Measurements from ENCODE around the gene ALG6. TPM values are rescaled to one million over a fixed set of nuclear protein-coding genes. Genes with fewer than 3 reads are reported as not detected.

ALG6 gene
- total and polyA plus RNA-seq, 2 of the 13 experiments (the other 11 are each of a cell fraction or from before 2014, with no cell fraction given): 6.8 to 8.1 TPM

DNA sequence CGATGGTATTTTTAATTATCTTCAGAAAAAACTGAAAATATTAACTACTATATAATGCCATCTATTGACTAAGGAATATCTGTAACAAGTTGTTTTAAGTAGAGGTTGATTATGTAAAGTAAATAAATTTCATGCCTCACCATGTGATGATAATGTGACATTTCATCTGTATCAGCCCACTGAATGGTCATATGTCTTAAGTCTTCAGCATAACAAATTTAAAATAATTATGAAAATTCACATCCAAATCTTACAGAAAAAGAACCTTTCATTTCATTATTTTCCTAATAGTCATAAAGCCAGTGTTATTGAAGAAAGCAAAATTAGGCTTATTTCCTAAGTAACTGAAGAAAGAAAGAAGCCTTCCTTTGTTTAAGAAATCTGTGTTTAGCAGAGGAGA lies 83.0 kb downstream of the ALG6 start (continued):
- TF ChIP-seq ZNF407 (CRISPR knock-in tag; IDR thresholded peaks at IDR 0.05; ENCODE audit: not compliant biosample characterization): no peak
- TF ChIP-seq ZNF839 (CRISPR knock-in tag; IDR thresholded peaks at IDR 0.05; ENCODE audit: borderline replicate concordance): no peak
- TF ChIP-seq THYN1 (CRISPR knock-in tag; IDR thresholded peaks at IDR 0.05; ENCODE audit: borderline replicate concordance, low read depth): no peak

GRCh38 chr1:63453232-63453631 lies 85.8 kb downstream of the ALG6 start:
- ChIA-PET CTCF (ENCODE audit: low intra/inter-chr PET ratio, low total read pairs) (no interaction called here), POLR2A (no interaction called here)
- no peak overlapping the region for H3K27ac ChIP-seq (ENCODE audit: extremely low read length, insufficient read depth, low read length)
- no peaks in the 10 kb centered on the region for H3K36me3 ChIP-seq (replicated peaks in 1 of 2; ENCODE audit: control insufficient read depth in 1 of 2, insufficient read depth in 2 of 2, low read length in 2 of 2)
- H3K9ac ChIP-seq (ENCODE audit: insufficient read depth, low read depth, low read length): no peak overlapping the region
- no peaks in the 10 kb centered on the region for H3K4me1 ChIP-seq (ENCODE audit: insufficient read depth, low read length)
- TF ChIP-seq HOXA3 (CRISPR knock-in tag; IDR thresholded peaks at IDR 0.05): no peak
- no peak for TF ChIP-seq BCLAF1 (IDR thresholded peaks at IDR 0.05)
- H3K79me2 ChIP-seq (ENCODE audit: insufficient read depth, low read length): no peaks in the 10 kb centered on the region
- no peak for ATAC-seq
- no peak overlapping the region for H3K4me2 ChIP-seq (ENCODE audit: low read depth, low read length)
- no peak for DNase-seq (ENCODE audit: low spot score)
- intact Hi-C loops (cut with micrococcal nuclease; ENCODE audit: unreplicated experiment): no loop called here
- H3K4me3 ChIP-seq (replicated peaks in 1 of 3; ENCODE audit: insufficient read depth in 1 of 3, low read depth in 2 of 3, low read length in 3 of 3): no peak overlapping the region
- H3K9me3 ChIP-seq (ENCODE audit: low read length): no peaks in the 10 kb centered on the region
- FAIRE-seq: no peak
- H3K27me3 ChIP-seq (ENCODE audit: control insufficient read depth in 1 of 2, insufficient read depth in 2 of 2, low read length in 2 of 2): no peaks in the 10 kb centered on the region
- in situ Hi-C loops (cut with HindIII; ENCODE audit: extremely low pct_ligation_motif_present, low pct_unique_long_range_greater_than_20kb): no loop called here
- no peak overlapping the region for H2AFZ ChIP-seq (ENCODE audit: low read length)
- no TSS peak for BruUV-seq (replicated peaks)
- no peaks in the 10 kb centered on the region for H4K20me1 ChIP-seq (ENCODE audit: insufficient read depth, low read length)
- 98% methylated on average over 2 of the region's 2 CpGs for WGBS (ENCODE audit: low lambda C conversion rate)
